ENCODE results near the gene UNG.

GRCh38 chr12:109100741-109101140 lies 3.3 kb downstream of the UNG start:
- TF ChIP-seq, protein P1, sequence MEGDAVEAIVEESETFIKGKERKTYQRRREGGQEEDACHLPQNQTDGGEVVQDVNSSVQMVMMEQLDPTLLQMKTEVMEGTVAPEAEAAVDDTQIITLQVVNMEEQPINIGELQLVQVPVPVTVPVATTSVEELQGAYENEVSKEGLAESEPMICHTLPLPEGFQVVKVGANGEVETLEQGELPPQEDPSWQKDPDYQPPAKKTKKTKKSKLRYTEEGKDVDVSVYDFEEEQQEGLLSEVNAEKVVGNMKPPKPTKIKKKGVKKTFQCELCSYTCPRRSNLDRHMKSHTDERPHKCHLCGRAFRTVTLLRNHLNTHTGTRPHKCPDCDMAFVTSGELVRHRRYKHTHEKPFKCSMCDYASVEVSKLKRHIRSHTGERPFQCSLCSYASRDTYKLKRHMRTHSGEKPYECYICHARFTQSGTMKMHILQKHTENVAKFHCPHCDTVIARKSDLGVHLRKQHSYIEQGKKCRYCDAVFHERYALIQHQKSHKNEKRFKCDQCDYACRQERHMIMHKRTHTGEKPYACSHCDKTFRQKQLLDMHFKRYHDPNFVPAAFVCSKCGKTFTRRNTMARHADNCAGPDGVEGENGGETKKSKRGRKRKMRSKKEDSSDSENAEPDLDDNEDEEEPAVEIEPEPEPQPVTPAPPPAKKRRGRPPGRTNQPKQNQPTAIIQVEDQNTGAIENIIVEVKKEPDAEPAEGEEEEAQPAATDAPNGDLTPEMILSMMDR (IDR thresholded peaks at IDR 0.05; ENCODE audit: low read length), result no peak
- TF ChIP-seq EZH2 (optimal IDR thresholded peaks at IDR 0.05; ENCODE audit: low read depth, low read length), result no peak
